Neural cell (in vitro differentiated cells): ENCODE data around the gene CLIP4.

ENCODE experiments used
- EP300 ChIP-seq: fragments of 450-650 bp; conservative IDR thresholded peaks from 2 replicates; pipeline ENCODE4 v1.6.1; 2014; ENCODE audit warnings: antibody characterized with exemption, mild to moderate bottlenecking, moderate library complexity; ENCODE audit not compliant: poor library complexity, severe bottlenecking
- EZH2 ChIP-seq: fragments of 200-600, 300-800 bp; shearing (Covaris generic), sonication (generic); IDR thresholded peaks from 2 replicates; pipeline ENCODE4 v1.6.1; 2014; ENCODE audit warnings: antibody characterized with exemption, low read length, borderline replicate concordance, mild to moderate bottlenecking; ENCODE audit not compliant: insufficient read depth, poor library complexity, severe bottlenecking
- MXI1 ChIP-seq: fragments of 450-650 bp; conservative IDR thresholded peaks from 2 replicates; pipeline ENCODE4 v1.6.1; 2014; ENCODE audit warnings: antibody characterized with exemption, mild to moderate bottlenecking; ENCODE audit not compliant: poor library complexity, severe bottlenecking
- POLR2AphosphoS5 ChIP-seq: IDR thresholded peaks from 2 replicates; pipeline ENCODE4 v1.6.1; 2012
- RAD21 ChIP-seq: fragments of 450-650 bp; conservative IDR thresholded peaks from 2 replicates; pipeline ENCODE4 v1.6.1; 2014; ENCODE audit warnings: antibody characterized with exemption, mild to moderate bottlenecking, moderate library complexity
- REST ChIP-seq: IDR thresholded peaks from 2 replicates; pipeline ENCODE4 v1.6.1; 2012; ENCODE audit warnings: borderline replicate concordance
- SMC3 ChIP-seq: fragments of 450-650 bp; conservative IDR thresholded peaks from 2 replicates; pipeline ENCODE4 v1.6.1; 2014; ENCODE audit warnings: antibody characterized with exemption, mild to moderate bottlenecking, moderate library complexity; ENCODE audit not compliant: poor library complexity
- TAF1 ChIP-seq: IDR thresholded peaks from 2 replicates; pipeline ENCODE4 v1.6.1; 2012; ENCODE audit warnings: low read depth
- TF ChIP-seq, protein P1 (sequence below): fragments of 450-650 bp; IDR thresholded peaks from 2 replicates; pipeline ENCODE4 v1.5.1; 2014; ENCODE audit warnings: antibody characterized with exemption, mild to moderate bottlenecking, moderate library complexity; ENCODE audit not compliant: poor library complexity, severe bottlenecking

DNA sequence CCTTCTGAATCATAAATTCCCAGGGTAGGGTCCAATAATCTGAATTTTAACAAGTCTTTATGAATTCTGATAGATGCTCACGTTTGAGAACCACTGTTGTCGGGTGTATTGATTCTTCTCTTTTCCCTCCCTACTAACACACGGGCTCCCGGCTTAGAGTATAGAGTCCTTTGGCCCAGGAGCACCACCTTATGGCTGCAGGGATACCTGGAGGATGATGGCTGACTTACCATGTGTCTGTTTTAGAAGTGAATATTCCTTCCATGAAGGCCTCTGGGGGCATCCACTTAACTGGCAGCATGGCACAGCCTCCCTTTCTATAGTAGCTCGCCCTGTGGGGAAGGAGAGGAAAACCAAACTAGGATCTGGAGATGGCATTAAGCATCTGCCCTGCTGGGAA is 91.7 kb downstream of the CLIP4 start:
- TF ChIP-seq, protein P1, sequence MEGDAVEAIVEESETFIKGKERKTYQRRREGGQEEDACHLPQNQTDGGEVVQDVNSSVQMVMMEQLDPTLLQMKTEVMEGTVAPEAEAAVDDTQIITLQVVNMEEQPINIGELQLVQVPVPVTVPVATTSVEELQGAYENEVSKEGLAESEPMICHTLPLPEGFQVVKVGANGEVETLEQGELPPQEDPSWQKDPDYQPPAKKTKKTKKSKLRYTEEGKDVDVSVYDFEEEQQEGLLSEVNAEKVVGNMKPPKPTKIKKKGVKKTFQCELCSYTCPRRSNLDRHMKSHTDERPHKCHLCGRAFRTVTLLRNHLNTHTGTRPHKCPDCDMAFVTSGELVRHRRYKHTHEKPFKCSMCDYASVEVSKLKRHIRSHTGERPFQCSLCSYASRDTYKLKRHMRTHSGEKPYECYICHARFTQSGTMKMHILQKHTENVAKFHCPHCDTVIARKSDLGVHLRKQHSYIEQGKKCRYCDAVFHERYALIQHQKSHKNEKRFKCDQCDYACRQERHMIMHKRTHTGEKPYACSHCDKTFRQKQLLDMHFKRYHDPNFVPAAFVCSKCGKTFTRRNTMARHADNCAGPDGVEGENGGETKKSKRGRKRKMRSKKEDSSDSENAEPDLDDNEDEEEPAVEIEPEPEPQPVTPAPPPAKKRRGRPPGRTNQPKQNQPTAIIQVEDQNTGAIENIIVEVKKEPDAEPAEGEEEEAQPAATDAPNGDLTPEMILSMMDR = no peak
- TF ChIP-seq RAD21 (no peak), EP300 (no peak), POLR2AphosphoS5 (no peak), EZH2 (no peak), SMC3 (no peak), REST (no peak), TAF1 (no peak), MXI1 (no peak)
